NCI-H345 (cell line): ENCODE data around the gene GRIN2A.

ENCODE experiments used
- DNase-seq: peaks from one replicate; lab custom pipeline; 2025; lab: John Stamatoyannopoulos, UW

The GRIN2A gene

GRCh38 chr16:10182222-10183053 lies at the start of gene GRIN2A:
TSS of gene GRIN2A (minus strand) at chr16:10182428. CDS start at chr16:10180411, 2,017 bp downstream.
- no peak for DNase-seq

DNA sequence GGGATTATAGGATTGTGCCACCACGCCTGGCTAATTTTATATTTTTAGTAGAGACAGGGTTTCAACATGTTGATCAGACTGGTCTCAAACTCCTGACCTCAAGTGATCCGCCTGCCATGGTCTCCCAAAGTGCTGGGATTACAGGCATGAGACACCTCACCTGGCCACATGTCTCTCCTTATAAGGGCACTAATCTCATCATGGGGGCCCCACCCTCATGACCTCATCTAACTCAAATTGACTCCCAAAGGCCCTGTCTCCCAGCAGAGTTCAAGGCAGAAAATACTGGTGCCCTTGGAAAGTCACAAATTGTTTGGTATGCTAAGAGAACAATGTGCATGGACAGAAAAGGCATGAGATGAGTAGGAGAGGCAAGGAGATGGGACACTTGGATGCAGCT lies 49.3 kb upstream of the GRIN2A start:
- DNase-seq, result no peak

DNA sequence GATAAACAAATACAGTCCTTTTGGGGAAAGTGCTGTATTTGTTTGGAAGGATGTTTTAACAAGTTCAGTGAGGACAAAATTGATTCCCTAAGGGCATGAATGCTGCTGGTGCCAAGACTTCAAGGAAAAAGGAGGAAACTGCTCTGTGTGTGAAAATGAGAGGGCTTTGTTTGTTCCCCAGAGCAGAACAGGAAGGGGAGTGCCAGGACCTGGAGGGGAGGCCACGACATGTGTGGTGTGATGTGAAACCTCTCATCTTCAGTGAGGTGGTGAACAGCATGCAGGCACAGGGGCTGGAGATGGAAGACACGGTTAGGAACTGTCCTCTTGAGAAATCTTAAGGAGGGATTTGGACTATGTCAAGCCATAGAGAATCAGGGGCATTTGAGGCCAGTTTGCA lies 46.6 kb upstream of the GRIN2A start:
- no peak for DNase-seq

DNA sequence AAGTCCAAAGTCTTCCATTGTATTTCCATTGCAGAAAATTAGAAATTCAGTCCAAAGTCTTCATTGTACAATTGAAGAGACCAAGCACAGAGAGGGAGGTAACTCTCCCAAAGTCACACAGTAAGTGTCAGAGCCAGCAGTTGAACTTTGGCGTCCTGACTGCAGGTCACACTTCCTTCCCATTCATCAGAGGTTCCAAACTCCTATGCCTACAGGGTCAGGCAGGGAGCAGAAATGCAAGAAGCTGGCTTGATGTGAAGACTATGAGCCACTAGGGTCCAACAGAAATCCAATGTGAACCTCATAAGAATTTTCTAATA lies 44.7 kb upstream of the GRIN2A start:
- no peak for DNase-seq

DNA sequence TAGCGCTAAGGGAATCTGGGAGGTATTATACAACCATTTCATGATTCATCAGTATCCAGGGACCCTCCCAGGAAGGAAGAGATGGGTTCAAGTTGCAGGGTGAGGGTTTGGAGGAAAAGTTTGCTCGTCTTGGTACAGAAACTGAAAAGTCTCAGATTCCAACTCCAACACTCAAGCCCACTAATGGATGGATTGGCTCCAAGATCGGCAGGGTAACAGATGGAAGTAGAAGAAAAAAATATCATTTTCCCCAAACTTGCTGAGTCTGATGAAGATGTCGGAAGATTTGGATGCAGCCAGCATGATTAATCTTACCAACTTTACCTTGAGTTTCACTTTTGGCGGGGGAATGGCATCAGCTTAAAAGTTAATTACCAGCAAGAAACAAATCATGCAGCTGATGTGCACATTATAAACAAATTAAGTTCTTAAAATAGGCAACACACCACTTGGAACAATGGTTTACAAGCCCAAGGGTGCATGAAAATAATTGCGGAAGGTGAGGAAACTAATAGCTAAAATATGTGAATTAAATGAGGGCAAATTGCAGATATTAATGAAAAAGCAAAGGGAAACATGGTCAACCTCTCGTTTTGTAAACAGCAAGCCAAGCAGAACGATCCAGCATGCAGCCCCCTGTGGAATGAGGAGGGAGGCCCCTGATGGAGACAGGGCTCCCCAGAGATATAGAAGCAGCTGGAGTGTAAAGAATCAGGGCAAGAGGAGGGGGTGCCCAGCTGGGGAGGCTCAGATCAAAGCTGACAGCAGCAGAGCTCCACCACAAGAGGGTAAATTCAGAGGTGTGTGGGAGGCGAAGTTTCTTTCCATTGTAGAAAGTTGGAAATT lies 44.1 kb upstream of the GRIN2A start:
- no peak for DNase-seq

- no peak for DNase-seq
These were observed 43.4 kb upstream of the GRIN2A start for GRCh38 chr16:10225653-10226052.

DNA sequence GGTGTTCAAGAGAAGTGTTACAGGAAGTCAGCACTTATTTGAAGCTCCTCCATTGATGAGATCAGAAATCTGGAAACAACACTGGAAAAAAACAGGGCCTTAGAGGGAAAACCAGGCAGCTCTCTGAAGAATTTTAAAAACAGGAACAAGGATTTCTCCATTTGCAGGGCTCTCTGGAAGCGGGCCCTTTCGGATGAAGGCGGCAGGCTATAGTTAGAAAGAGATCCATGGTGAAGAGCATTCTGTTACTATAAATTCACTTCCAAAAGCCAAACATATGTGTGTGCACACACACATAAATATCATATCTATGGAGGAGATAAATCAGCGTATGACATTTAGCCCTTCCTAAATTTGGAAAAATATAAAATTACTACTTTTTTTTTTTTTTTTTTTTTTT lies 42.6 kb upstream of the GRIN2A start:
- DNase-seq, result no peak

DNA sequence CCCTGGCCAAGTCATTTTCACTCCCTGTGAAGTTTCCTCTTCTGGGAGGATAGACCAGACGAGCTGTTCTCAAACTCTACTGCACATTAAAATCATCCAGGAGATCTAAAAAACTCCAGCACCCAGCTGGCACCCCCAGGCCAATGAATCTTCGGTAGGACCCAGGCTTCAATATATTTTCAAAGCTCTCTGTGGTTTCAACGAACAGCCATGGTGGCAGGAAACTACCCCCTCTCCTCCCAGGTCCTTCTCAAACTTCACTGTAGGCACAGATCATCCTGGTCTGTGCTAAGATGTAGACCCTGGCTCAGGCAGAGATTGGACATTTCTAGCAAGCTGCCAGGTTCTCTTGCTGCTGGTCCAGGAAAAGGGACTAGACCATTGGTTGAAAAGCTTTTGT lies 38.7 kb upstream of the GRIN2A start:
- DNase-seq, result no peak

DNA sequence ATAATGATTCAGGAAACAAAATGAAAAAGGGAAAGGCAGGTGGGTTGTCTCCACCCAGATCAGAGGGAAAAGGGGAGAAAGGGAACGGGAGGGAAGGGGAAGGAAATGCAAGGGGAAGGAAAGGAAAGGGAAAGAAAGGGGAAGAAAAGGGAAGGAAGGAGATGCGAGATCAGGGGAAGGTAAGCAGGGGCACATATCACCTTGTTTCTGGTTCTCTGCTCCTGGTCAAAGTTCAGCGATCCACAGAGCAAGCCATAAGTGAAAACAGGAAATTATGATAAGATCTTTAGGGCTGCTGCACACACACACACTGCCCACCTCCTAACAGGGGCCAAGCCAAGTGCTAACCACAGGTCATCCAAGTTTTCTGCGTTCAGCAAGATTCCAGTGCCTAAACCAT lies 37.5 kb upstream of the GRIN2A start:
- DNase-seq, result no peak

GRCh38 chr16:10218490-10219206 lies 36.4 kb upstream of the GRIN2A start:
- DNase-seq, result no peak

GRCh38 chr16:10213748-10214147 lies 31.5 kb upstream of the GRIN2A start:
- DNase-seq, result no peak

- DNase-seq, result no peak
These were observed 28.7 kb upstream of the GRIN2A start for GRCh38 chr16:10210944-10211343.

DNA sequence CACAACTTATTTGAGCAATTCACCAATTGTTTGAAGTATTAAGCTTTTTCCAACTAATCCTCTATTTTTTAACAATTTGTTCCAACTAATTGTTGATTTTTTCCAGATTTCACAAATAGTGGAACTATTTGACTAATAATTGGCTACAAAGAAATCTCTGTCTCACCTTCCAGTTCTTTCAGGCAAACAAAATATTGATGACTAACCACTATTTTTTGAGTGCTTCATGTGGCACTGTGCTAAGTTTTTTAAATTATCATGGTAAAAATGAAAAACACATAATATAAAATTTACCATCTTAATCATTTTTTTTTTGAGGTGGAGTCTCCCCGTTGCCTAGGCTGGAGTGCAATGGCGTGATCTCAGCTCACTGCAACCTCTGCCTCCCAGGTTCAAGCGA lies 24.6 kb upstream of the GRIN2A start:
- no peak for DNase-seq

GRCh38 chr16:10206215-10206614 lies 24.0 kb upstream of the GRIN2A start:
- DNase-seq, result no peak

DNA sequence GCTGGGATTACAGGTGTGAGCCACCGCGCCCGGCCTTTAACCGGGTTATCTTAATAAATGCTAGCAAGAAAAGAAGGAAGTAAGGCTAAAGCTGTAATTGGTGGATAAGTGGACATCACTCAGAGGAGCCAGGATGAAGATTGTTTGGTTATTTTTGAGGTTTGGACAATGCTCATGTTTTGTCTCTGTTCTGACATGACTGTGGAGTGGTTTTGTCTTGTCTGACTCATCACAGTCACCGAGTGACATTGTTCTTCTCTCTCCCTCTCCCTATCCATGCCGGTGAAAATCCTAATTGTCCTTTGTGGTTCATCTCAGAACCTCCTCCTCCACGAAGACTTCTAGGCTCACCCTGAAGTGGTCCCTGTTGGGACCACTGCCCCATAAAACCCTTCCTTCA lies 23.5 kb upstream of the GRIN2A start:
- DNase-seq, result no peak

DNA sequence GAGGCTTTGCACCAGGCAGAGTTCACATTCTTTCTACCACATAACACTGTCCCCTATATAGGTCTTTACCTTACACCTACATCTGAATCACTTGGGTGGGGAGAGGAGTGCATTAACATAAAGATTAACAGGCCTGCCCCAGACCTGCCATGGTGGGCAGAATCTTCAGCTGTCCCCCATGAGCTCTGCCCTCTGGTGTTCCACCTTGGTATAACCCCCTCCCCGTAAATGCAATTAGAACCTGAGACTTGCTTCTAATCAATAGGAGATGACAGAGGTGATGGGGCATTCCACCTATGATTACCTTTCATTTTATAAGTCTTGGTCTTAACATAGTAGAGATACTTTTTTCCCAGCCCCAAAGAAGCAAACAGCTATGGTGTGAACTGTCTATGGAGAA lies 20.4 kb upstream of the GRIN2A start:
- no peak for DNase-seq

DNA sequence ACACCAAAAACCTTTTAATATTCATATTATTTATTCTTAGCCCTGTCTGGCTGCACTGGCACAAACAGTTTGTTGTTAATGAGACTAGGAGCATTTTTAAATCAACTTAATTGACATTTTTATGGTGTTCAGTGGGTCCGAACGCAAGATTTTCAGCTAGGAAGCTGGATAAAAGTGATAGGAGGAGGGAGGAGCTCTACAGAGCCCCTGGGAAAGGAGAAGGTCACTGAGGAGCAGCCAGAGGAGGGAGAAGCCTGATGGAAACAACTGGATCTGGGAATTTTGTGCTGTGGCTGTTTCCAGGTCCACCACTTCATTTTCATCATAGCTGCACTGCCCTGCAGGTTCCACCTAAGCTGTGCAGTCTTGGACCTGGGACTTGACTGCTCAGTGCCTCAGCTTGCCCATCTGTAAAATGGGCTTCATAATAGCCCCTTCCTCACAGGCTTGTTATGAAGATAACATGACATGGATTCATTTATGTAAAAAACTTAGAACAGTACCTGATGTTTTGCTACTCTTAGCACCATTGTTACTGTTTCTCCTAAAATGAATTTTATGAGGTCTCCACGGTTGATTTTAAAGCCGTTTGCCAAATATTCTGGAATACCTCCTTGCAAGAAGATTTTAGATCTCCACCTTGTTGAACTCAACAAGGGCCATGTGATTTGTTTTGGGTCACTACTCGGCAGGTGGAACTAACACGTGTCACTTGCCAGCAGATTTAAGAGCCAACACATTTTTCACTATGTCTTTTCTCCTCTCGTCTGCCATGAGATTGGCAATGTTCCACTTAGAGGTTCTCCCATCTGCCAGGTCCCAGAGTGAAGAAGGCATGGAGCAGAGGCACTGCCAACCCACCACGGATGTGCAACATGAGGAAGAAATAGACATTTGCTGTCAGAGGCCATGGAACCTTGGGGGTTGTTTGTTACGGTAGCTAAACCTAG lies 18.7 kb upstream of the GRIN2A start:
- DNase-seq, result no peak

GRCh38 chr16:10196999-10197398 lies 14.8 kb upstream of the GRIN2A start:
- DNase-seq, result no peak

GRCh38 chr16:10191096-10191495 lies 8.9 kb upstream of the GRIN2A start:
- no peak for DNase-seq

DNA sequence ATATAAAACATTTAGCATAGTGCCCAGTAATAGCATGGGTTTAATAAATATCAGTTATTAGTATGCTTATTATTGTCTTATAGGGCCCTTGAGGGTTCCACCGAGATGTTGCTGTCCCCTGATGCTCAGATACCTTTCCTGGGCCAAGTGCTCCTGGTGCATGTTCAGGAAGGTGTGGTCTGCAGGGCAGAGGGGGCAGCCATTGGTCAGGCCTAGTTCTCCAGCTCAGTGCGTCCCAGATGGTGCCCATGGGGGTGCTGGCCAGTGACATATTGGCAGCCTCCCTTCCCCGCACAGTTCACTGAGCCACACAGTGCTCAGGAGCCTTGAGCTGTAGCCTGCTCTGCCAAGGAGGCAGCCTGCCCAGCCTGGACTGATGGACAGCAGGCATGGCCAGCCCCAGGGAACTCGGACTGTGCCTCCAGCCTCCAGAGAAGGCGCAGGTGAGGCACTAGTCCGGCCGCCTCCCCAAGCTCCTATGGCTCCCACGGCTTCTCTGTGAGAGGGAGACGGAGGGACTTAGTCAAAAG lies 7.7 kb upstream of the GRIN2A start:
- DNase-seq, result no peak

- DNase-seq, result no peak
These were observed 6.0 kb upstream of the GRIN2A start for GRCh38 chr16:10188236-10188635.
